Measurements from ENCODE around the gene ADGRV1.

ADGRV1 gene

GRCh38 chr5:91133183-91133582, 574.6 kb downstream of the ADGRV1 start:
- no peak for DNase-seq (ENCODE audit: low read depth in 2 of 2)

GRCh38 chr5:91135475-91136248, 577.1 kb downstream of the ADGRV1 start:
- no peak for DNase-seq (ENCODE audit: low read depth in 2 of 2)

- no peak for DNase-seq (ENCODE audit: low read depth in 2 of 2)
These were observed 577.7 kb downstream of the ADGRV1 start for GRCh38 chr5:91136271-91136670.

DNA sequence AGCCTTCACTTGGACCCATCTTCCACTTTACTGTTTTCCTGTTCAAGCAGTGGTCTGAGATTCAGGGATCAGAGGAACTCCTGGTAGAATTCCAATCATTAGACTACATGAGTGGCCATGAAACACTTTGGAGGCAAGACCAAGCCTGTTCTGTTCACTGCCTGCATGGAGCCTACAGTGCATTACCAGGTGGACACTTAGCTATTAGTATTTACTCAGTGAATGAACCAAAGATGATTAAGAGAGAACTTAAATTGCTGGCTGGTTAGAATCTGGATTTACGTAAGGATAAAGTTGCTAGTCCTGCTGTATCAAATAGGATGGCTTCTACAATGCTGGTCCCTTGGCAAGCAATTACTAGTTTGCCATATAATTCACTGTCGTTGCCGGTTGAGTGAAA, 579.0 kb downstream of the ADGRV1 start:
- no peak for DNase-seq (ENCODE audit: low read depth in 2 of 2)

- DNase-seq (ENCODE audit: low read depth in 2 of 2): no peak
These were observed 581.1 kb downstream of the ADGRV1 start for GRCh38 chr5:91139572-91140200.

GRCh38 chr5:91140657-91141056, 582.1 kb downstream of the ADGRV1 start:
- no peak for DNase-seq (ENCODE audit: low read depth in 2 of 2)

- no peak for DNase-seq (ENCODE audit: low read depth in 2 of 2)
These were observed 583.0 kb downstream of the ADGRV1 start for GRCh38 chr5:91141642-91142041.

DNA sequence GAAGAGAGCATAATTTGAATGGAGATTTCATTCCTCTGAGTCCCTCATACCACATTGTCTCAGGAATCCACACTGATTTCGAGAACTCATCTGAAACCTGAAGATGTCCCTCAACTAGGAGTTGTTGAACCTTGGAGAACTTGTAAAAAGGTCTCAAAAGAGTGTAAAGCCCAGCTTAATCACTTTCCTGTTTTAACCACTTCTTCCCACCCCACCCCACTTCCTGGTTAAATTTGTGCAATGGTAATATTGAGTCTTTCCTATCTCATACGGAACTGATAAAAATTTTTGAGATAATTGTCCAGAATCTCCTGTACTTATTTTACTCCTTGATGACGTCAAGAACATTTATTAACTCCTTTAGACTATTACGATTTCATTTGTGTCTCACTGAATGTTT, 583.8 kb downstream of the ADGRV1 start:
- DNase-seq (ENCODE audit: low read depth in 2 of 2): no peak

- DNase-seq (ENCODE audit: low read depth in 2 of 2): no peak
These were observed 584.2 kb downstream of the ADGRV1 start for GRCh38 chr5:91142819-91143218.

DNA sequence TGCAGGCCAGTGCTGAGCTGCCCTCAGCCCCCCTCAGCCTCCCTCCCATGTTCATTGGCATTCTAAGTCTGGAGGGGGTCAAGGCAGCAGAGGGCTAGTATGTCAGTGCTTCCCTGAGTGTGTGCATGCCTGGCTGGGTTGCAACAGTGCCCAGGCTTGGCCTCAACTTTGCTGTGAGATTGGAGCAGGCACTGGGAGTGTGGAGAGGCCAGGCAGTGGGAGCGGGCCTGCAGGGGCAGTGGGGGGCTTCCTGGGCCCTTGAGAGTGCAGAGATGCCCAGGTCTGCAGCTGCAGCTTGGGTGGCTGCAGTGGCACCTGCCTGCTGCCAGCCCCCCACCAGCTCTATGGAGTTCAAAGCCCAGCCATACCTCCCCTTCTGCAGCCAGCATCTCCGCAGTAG, 585.2 kb downstream of the ADGRV1 start:
- no peak for DNase-seq (ENCODE audit: low read depth in 2 of 2)

GRCh38 chr5:91144491-91145332, 586.1 kb downstream of the ADGRV1 start:
- no peak for DNase-seq (ENCODE audit: low read depth in 2 of 2)

DNA sequence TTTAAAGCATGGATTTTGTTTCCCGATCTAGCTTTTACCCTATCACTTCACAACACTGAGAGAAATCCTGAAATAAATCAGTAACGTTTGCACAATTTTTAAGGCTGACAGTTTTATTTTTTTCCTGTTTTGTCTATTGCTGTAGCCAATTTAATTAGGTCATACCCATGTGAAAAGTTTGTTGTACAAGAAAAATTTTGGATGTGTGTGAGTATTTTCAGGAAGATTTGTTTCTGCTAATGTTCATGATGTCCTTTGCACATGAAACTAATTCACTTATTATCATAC, 586.7 kb downstream of the ADGRV1 start:
- no peak for DNase-seq (ENCODE audit: low read depth in 2 of 2)

- no peak for DNase-seq (ENCODE audit: low read depth in 2 of 2)
These were observed 587.6 kb downstream of the ADGRV1 start for GRCh38 chr5:91146230-91146629.

- DNase-seq (ENCODE audit: low read depth in 2 of 2): no peak
These were observed 588.5 kb downstream of the ADGRV1 start for GRCh38 chr5:91146905-91147600.

- DNase-seq (ENCODE audit: low read depth in 2 of 2): no peak
These were observed 591.6 kb downstream of the ADGRV1 start for GRCh38 chr5:91150234-91150633.

DNA sequence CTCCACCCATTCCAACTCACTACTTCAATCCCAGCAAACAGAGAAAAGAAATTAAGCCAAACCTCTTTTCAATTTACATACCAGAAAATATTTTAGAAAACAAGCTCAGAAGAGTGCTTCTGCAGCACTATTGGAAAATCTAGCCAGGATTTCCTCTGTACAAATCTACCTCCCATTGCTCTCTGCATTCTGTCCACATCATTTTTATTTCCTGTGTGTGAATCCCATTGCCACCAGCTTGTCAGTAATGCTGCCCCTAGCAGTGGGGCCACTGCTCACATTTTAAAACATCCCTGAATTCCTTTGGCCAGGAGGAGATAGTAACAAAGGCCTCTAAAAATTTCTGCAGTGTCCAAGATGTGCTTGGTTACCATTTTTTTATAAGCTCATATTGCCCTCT, 592.0 kb downstream of the ADGRV1 start:
- no peak for DNase-seq (ENCODE audit: low read depth in 2 of 2)

DNA sequence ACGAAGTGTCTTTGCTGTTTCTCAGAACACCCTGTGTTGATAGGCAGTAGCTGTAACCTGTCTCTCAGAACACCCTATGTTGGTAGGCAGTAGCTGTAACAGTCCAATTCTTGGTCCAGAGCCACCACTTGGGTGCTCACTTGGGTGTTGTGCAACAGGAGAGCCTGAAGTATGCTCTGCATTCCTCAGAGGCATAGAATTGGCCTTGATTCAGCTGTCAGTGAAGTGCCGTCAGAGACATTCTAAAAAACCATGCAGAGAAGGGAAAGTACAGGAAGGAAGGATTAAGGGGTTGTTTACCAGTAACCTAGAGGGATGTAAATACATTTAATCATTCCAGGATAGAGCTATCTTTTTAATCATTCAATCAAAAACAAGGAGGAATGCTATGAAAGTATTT, 593.4 kb downstream of the ADGRV1 start:
- DNase-seq (ENCODE audit: low read depth in 2 of 2): no peak

DNA sequence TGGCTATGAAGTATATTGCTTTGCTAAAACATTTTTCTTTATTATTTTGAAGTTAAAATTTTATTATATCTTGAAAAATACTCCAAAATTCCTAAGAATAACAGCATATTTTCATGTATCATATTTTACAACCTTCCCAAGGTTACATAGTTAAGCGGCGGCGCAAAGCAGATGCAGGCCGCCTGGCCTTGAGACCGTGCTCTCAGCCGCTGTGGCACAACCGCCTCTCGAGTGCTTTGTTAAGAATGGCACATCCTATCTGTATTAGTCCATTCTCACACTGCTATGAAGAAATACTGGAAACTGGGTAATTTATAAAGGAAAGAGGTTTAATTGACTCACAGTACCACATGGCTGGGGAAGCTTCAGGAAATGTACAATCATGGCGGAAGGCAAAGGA, 595.7 kb downstream of the ADGRV1 start:
- no peak for DNase-seq (ENCODE audit: low read depth in 2 of 2)

DNA sequence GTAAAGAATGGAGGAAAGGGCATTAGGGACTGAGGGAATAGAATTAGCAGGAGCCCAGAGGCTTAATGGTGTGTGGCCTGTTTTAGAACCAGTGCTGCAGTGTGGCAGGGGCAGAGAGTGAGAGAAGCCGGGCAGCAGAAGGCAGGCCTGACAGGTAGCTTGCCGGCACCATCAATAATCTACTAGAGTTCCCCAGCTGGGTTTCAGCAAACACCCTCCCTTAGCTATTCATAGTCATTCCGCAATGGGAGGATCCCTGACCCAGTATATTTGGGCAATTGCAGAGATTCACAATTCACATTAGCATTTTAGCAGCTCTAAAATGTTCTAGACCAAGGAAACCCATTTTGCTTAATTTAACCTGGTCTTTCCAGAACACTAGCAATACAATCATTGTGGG, 596.7 kb downstream of the ADGRV1 start:
- no peak for DNase-seq (ENCODE audit: low read depth in 2 of 2)

GRCh38 chr5:91156242-91156641, 597.6 kb downstream of the ADGRV1 start:
- DNase-seq (ENCODE audit: low read depth in 2 of 2): no peak

DNA sequence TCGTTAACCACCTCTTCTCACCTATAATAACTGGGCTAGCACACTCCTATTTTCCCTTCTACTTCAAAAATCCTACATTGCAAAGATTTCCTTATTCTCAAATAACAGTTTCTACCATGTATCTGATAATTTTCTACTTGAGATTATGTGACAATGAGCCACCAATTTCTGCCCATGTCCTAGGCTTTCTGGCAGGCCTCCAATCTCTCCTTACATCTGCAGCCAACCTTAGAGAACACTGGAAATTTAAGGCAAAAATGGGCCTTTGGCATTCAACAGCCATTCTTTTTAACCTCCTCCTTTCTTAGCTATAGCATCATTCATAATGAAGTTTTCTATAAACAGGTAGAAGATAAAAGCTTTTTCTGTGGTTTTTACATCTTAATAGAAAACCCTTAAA, 599.4 kb downstream of the ADGRV1 start:
- DNase-seq (ENCODE audit: low read depth in 2 of 2): no peak

GRCh38 chr5:91159647-91160046, 601.0 kb downstream of the ADGRV1 start:
- no peak for DNase-seq (ENCODE audit: low read depth in 2 of 2)
